Measurements from ENCODE around the gene KNDC1.
A peak's percentile ranks its signal among the peaks of the same experiment; 100 is the strongest.

Gene KNDC1

DNA sequence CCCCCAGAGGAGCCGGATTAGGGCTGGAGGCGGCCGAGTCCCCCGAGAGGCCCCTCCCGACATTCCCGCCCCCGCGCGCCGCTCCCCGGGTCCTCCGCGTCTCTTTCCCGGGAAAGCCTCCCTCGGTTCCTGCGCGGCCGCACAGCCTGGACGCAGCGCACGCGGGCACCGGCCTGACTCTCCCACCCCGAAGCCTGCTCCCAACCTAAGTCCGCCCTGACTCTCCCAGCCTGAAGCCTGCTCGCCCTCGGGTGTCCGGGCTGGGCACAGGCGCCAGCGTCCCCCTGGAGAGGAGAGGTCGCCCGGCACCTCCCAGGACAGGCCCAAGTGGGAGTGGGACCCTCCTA is 77.2 kb downstream of the KNDC1 start:
- Histone ChIP-seq H3K27me3 (peaks cover 61% of the 10 kb centered on the region), H3K9me3 (no peaks in the 10 kb centered on the region), H3K4me3 (ENCODE audit: low read depth, low read length) (no peak overlapping the region), H3K36me3 (no peaks in the 10 kb centered on the region), H3K4me1 (no peaks in the 10 kb centered on the region)
- no peak for DNase-seq
- no peak for TF ChIP-seq CTCF (IDR thresholded peaks at IDR 0.05; ENCODE audit: low read depth, low read length)

- H3K9me3 ChIP-seq, result no peaks in the 10 kb centered on the region
- no peak for TF ChIP-seq CTCF (IDR thresholded peaks at IDR 0.05; ENCODE audit: low read depth, low read length)
- no peaks in the 10 kb centered on the region for H3K4me1 ChIP-seq
- no peak within 1 kb of the TSS for H3K4me3 ChIP-seq (ENCODE audit: low read depth, low read length)
- H3K36me3 ChIP-seq, result no peaks in the 10 kb centered on the region
- DNase-seq, result peak; percentile 58
- peaks cover 55% of the 10 kb centered on the region for H3K27me3 ChIP-seq
These were observed 77.8 kb downstream of the KNDC1 start, which contains the start of gene VENTX for GRCh38 chr10:133237588-133238465. VENTX (plus strand) TSS chr10:133237855; CDS start chr10:133237915, 60 bp downstream.

GRCh38 chr10:133238466-133238804 is 78.4 kb downstream of the KNDC1 start:
- no peak for TF ChIP-seq CTCF (IDR thresholded peaks at IDR 0.05; ENCODE audit: low read depth, low read length)
- Histone ChIP-seq H3K9me3 (no peaks in the 10 kb centered on the region), H3K4me1 (no peaks in the 10 kb centered on the region), H3K36me3 (no peaks in the 10 kb centered on the region), H3K27me3 (peaks cover 54% of the 10 kb centered on the region), H3K4me3 (ENCODE audit: low read depth, low read length) (no peak overlapping the region)
- DNase-seq, result no peak

- no peak overlapping the region for H3K4me3 ChIP-seq (ENCODE audit: low read depth, low read length)
- no peak for TF ChIP-seq CTCF (IDR thresholded peaks at IDR 0.05; ENCODE audit: low read depth, low read length)
- no peak for DNase-seq
- H3K27me3 ChIP-seq, result peaks cover 48% of the 10 kb centered on the region
- no peaks in the 10 kb centered on the region for H3K36me3 ChIP-seq
- no peaks in the 10 kb centered on the region for H3K9me3 ChIP-seq
- no peaks in the 10 kb centered on the region for H3K4me1 ChIP-seq
These were observed 80.0 kb downstream of the KNDC1 start for GRCh38 chr10:133239990-133240389.

- no peak for DNase-seq
- H3K9me3 ChIP-seq, result no peaks in the 10 kb centered on the region
- TF ChIP-seq CTCF (IDR thresholded peaks at IDR 0.05; ENCODE audit: low read depth, low read length), result no peak
- no peak overlapping the region for H3K4me3 ChIP-seq (ENCODE audit: low read depth, low read length)
- H3K36me3 ChIP-seq, result no peaks in the 10 kb centered on the region
- H3K27me3 ChIP-seq, result peaks cover 34% of the 10 kb centered on the region
- H3K4me1 ChIP-seq, result no peaks in the 10 kb centered on the region
These were observed 81.6 kb downstream of the KNDC1 start for GRCh38 chr10:133241501-133242205.

Measured in BE2C (cell line).